NCI-H128 (cell line): ENCODE results near the gene RRP1.
A peak's percentile ranks its signal among the peaks of the same experiment; 100 is the strongest.

Experiments
- DNase-seq: peaks from one replicate; lab custom pipeline; 2025; ENCODE audit not compliant: unreplicated experiment; lab: John Stamatoyannopoulos, UW

The RRP1 gene, protein sequence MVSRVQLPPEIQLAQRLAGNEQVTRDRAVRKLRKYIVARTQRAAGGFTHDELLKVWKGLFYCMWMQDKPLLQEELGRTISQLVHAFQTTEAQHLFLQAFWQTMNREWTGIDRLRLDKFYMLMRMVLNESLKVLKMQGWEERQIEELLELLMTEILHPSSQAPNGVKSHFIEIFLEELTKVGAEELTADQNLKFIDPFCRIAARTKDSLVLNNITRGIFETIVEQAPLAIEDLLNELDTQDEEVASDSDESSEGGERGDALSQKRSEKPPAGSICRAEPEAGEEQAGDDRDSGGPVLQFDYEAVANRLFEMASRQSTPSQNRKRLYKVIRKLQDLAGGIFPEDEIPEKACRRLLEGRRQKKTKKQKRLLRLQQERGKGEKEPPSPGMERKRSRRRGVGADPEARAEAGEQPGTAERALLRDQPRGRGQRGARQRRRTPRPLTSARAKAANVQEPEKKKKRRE

DNA sequence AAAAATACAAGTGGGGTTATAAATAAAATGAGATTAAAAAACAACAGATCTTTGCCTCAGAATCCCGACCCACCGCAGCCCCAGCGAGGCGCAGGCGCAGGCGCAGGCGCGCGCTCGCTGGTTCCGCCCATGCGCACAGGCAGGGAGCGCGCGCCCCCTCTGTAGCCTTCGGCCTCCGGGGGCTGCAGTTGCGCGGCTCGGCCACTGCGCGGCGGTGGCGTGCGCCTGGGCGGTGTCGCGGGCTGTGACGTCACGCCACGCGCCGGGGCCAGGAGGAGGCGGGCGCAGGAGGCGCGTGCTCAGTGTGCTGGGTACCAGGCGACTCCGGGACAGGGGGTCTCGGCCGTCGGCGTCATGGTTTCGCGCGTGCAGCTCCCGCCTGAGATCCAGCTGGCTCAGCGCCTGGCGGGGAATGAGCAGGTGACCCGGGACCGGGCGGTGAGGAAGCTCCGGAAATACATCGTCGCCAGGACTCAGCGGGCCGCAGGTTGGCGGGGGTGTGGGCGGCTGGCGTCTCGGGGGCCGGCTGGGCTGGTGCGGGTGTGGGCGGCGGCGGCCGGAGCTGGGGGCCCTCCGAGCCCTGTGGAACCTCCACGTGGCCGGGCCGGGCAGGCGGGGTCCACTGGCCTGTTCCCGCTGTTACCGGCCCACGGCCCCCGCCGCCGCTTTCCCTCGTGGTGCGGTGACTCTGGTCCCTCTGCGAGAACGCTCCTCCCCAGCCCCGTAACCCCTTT is at the start of gene RRP1:
Gene RRP1 (plus strand): TSS at position 302 of the 734 bp plus-strand sequence. CDS start 53 bp downstream, at position 355.
- peak; percentile 79 for DNase-seq

DNA sequence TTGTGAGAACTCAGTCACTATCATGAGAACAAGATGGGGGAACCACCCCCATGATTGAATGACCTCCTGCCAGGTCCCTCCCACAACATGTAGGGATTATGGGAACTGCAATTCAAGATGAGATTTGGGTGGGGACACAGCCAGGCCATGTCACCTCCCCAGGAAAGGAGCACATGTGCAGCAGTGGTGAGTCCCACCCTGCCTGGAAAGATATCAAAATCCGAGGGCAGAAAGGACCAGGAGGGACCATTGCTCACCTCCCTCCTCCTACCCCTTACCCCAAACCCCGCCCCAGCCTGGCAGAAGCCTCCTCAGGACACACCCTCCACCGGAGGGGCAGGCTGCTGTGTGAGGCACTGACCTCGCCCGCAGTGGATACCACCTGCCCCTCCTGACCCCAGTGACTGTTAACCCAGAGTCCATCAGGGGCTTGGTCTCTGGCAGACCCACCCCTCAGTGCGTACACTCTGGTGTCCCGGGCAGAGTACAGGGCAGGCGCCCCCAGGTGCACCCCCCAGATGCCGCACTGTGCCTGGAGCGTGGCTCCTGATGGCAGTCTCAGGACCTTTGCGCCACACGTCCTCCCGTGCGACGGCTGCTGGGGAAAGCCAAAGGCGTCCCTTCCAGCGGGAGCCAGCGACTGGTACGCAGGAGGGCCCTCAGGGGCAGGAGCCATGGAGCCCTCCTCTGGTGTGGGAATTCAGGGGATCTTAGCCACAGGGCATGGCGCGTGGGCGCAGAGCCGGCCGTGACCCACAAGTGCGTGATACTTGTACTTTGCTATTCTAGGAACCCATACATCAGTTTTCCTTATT is 49.5 kb upstream of the RRP1 start:
- DNase-seq, result no peak

GRCh38 chr21:43740497-43741156 is 48.8 kb upstream of the RRP1 start:
- DNase-seq, result no peak

DNA sequence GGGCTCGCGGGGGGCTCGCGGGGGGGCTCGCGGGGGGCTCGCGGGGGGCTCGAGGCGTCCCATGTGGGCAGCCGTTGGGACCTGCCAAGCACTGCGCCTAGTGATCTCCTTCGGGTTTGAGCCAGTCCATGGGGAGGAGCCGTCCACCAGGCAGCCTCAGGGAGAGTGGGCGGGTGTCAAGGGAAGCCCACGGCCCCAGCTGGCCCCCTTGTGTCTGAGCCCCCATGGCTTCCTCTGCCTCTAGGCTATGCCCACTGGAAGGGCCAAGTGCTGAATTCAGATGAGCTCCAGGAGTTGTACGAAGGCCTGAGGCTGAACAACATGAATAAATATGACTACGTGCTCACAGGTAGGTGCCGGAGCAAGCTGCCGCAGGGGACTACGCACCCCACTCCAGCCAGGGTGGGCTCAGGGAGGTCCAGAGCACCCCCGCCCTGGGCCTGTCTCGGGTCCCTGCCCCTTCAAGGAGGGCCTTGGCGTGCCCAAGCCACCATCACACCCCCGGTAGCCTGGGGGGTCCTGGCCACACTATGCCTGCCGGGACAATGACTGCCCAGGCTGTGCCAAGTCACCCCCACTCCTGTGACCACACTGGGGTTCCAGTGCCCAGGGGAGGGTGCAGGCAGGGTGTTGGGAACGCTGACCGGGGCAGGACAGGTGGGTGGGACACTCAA is 47.8 kb upstream of the RRP1 start:
- no peak for DNase-seq

- DNase-seq, result no peak
These were observed 45.4 kb upstream of the RRP1 start for GRCh38 chr21:43743947-43744346.

- DNase-seq, result no peak
These were observed 44.7 kb upstream of the RRP1 start for GRCh38 chr21:43744725-43745124.

DNA sequence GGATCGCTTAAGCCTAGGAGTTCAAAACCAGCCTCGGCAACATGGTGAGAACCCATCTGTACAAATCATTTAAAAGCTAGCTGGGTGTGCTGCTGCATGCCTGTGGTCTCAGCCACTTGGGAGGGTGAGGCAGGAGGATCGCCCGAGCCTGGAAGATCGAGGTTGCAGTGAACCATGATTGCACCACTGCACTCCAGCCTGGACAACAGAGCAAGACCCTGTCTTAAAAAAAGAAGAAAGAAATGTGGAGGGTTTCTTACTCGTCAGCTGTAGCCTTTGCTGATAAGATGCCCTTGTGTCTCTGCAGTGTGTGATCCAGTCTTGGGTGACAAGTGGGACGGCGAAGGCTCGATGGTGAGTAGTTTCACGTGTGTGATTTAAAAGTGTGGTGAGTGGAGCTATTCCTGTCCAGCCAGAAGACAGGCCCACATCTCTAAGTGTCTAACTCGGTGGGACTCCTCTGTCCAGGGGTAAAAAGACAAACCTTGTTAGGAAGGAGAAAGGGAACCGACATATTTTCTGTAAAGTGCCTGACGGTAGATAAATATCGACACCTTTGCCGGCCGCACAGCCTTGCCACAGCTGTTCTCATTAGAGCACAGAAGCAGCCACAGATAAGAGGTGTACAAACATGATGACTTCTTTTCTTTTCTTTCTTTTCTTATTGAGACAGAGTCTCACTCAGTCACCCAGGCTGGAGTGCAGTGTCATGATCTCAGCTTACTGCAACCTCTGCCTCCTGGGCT is 43.4 kb upstream of the RRP1 start:
- no peak for DNase-seq

DNA sequence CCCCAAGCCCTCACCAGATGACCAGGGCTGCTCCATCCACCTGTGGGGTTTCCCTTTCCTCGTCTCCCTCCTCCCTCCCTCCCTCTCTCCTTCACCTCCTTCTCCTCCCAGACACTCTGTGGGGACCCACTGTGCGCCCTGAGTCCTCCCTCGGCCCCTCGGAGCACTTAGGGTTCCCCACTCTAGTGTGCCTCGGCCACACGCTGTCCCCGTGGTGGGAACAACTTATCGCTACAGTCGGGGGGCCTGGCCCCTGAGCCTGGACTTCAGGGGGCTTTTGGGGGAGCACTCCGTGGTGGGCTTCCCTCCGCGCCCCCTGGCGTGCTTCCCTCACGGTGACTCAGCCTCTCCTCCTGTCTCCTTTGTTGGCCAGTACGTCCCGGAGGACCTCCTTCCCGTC is 40.8 kb upstream of the RRP1 start:
- DNase-seq, result no peak

DNA sequence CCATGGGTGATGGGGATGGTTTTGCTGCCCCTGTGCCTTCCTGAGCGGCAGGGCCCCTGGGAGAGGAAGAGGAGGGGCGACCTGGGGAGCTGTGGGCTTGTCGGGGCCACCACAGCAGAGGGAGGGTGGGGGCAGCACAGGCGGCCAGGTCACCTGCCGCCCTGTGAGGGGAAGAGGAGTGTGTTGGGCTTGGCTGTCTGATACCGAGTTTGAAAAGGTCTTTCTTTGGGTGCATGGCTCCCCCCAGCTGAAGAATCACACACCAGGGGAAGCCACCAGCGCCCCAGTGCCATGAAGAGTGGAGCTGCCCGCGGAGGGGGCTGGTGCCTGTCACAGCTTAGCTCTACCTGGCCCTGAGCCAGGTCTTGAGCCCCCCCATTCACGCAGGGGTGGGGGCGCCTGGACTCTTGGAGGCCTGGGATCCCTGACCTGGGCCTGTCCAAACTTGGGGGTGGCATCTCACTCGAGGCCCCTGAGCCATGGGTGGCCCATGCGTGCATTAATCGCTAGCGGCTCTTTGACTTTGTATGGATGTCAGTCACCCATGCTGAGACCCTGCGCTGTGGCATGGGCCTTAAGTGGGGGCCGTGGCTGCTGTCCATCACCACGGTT is 39.6 kb upstream of the RRP1 start:
- no peak for DNase-seq

GRCh38 chr21:43750339-43751033 is 38.9 kb upstream of the RRP1 start:
- DNase-seq, result no peak

DNA sequence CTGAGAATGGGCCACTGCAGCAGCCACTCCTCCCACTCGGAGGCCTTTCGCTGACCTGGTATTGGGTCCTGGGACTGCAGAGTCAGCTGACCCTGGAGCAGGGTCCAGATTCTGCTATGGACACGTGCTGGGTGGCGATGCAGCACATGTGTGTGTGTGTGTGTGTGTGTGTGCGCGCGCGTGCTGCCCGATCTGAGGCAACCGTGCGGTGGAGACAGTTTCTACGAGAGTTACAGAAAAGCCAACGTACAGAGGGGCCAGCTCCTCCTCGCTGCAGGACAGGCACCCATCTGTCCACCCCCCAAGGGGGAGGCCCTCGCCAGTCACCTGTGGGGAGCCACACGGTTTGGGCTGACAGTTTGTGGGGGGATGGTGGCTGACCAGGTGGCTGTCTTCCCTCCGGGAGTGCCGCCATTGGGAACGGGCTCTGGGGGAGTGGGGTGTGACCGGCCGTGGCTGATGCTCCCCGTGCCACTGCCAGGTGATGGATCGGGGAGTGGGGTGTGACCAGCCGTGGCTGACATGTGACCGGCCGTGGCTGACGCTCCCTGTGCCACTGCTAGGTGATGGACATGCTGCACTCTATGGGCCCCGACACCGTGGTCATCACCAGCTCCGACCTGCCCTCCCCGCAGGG is 37.3 kb upstream of the RRP1 start:
- no peak for DNase-seq

GRCh38 chr21:43752758-43753438 is 36.5 kb upstream of the RRP1 start:
- DNase-seq, result no peak

DNA sequence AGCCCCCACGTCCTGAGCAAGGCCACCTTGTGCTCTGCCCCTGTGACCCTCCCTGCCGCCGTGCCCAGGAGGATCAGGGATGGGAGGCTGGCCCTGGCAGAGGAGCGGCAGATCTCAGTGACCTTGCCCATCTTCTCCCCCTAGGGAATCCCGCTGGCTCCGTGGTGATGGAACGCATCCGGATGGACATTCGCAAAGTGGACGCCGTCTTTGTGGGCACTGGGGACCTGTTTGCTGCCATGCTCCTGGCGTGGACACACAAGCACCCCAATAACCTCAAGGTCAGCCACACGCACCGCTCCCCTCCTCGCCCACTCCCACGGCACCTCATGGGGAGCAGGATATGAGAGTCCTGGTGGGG is 36.0 kb upstream of the RRP1 start:
- no peak for DNase-seq

DNA sequence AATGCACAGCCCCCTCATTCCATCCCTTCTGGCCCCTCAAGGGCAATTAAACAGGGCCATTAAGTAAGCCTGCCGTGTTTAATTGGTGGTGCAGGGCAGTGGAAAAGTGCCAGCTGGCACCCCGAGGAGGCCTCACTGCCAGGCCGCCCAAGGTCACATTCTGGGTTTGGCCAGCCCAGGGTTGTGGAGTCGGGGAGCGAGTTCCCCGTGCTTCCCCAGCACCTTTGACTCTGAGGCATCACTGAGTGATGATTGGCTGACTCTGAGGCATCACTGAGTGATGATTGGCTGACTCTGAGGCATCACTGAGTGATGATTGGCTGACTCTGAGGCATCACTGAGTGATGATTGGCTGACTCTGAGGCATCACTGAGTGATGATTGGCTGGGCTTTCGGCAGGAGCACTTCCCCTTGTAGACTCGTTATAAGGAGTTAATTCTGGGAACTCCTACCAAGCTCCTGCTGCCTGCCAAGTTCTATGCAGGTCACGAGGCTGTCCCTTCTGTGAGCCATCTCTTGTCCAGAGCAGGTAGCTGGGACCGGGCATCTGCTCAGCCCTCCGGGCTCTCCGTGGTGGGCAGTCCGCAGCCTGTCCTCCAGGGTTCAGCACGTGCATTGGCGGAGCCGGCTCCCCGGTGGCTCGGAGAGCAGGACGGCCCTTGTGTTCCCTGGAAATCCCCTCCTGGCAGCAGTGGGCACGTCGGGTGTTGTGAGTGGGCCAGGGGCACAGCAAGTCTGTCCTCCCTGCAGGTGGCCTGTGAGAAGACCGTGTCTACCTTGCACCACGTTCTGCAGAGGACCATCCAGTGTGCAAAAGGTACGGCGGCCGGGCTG is 34.2 kb upstream of the RRP1 start:
- DNase-seq, result no peak

- no peak for DNase-seq
These were observed 33.4 kb upstream of the RRP1 start for GRCh38 chr21:43755820-43756594.

- no peak for DNase-seq
These were observed 31.8 kb upstream of the RRP1 start for GRCh38 chr21:43757601-43758000.
